ENCODE data around the gene NEDD4L. TPM values are rescaled to one million over a fixed set of nuclear protein-coding genes. Genes with fewer than 3 reads are reported as not detected.

NEDD4L gene
- polyA plus RNA-seq, 6 donors from 2014 or later: 3.2 to 5.8 (median 3.5) TPM

- Mint-ChIP-seq H3K9me3 (no peaks in the 10 kb centered on the region), H3K4me1 (peaks cover 3 to 8% (median 6%) of the 10 kb centered on the region in 3 donors), H3K27ac (no peak overlapping the region), H3K36me3 (no peaks in the 10 kb centered on the region), H3K4me3 (no peak overlapping the region), H3K27me3 (peaks cover 6 to 14% (median 13%) of the 10 kb centered on the region in 3 donors)
- no peak for DNase-seq
- ATAC-seq (ENCODE audit: low read depth in 2 of 2): no peak
Measured at GRCh38 chr18:58033216-58033615, 10.8 kb upstream of the NEDD4L start.

- no peaks in the 10 kb centered on the region for H3K36me3 Mint-ChIP-seq
- H3K9me3 Mint-ChIP-seq: no peaks in the 10 kb centered on the region
- ATAC-seq (ENCODE audit: low read depth in 2 of 2) (no peak), DNase-seq (no peak)
- H3K4me1 Mint-ChIP-seq: peaks cover 14 to 17% (median 16%) of the 10 kb centered on the region in 3 donors
- H3K27me3 Mint-ChIP-seq: peaks cover 6 to 14% (median 13%) of the 10 kb centered on the region in 3 donors
- H3K4me3 Mint-ChIP-seq: no peak overlapping the region
- H3K27ac Mint-ChIP-seq: no peak overlapping the region
Measured at GRCh38 chr18:58034370-58034769, 9.7 kb upstream of the NEDD4L start.

- no peak for DNase-seq
- Mint-ChIP-seq H3K27ac (no peak overlapping the region), H3K36me3 (no peaks in the 10 kb centered on the region), H3K4me3 (no peak overlapping the region), H3K27me3 (peaks cover 6 to 14% (median 13%) of the 10 kb centered on the region in 3 donors), H3K4me1 (peaks cover 24 to 29% (median 25%) of the 10 kb centered on the region in 3 donors), H3K9me3 (no peaks in the 10 kb centered on the region)
- no peak for ATAC-seq (ENCODE audit: low read depth in 2 of 2)
Measured at GRCh38 chr18:58037163-58037562, 6.9 kb upstream of the NEDD4L start.

GRCh38 chr18:58038063-58038462, 6.0 kb upstream of the NEDD4L start:
- Mint-ChIP-seq H3K27ac (peak overlapping the region in 1 of 6 donors; percentile 46), H3K4me1 (peaks cover 33 to 36% (median 34%) of the 10 kb centered on the region in 3 donors), H3K27me3 (peaks cover 6 to 13% (median 10%) of the 10 kb centered on the region in 3 donors), H3K4me3 (peak overlapping the region in 4 of 8 donors; percentile 10 to 69 (median 41)), H3K36me3 (no peaks in the 10 kb centered on the region), H3K9me3 (no peaks in the 10 kb centered on the region)
- DNase-seq: no peak
- ATAC-seq (ENCODE audit: low read depth in 2 of 2): peak; percentile 47 to 48

GRCh38 chr18:58041633-58042032, 2.4 kb upstream of the NEDD4L start:
- peak overlapping the region in 7 of 8 donors; percentile 41 to 76 (median 65) for H3K4me3 Mint-ChIP-seq
- no peaks in the 10 kb centered on the region for H3K36me3 Mint-ChIP-seq
- no peaks in the 10 kb centered on the region for H3K9me3 Mint-ChIP-seq
- DNase-seq (no peak), ATAC-seq (ENCODE audit: low read depth in 2 of 2) (no peak)
- no peaks in the 10 kb centered on the region for H3K27me3 Mint-ChIP-seq
- H3K4me1 Mint-ChIP-seq: peaks cover 52 to 54% (median 53%) of the 10 kb centered on the region in 3 donors
- no peak overlapping the region for H3K27ac Mint-ChIP-seq

GRCh38 chr18:58042826-58043490, 1.1 kb upstream of the NEDD4L start:
- Mint-ChIP-seq H3K4me3 (peak overlapping the region; percentile 84 to 98 (median 94)), H3K36me3 (no peaks in the 10 kb centered on the region), H3K9me3 (no peaks in the 10 kb centered on the region), H3K27me3 (no peaks in the 10 kb centered on the region), H3K27ac (peak overlapping the region in 3 of 6 donors; percentile 30 to 97 (median 77)), H3K4me1 (peaks cover 46 to 53% (median 50%) of the 10 kb centered on the region in 3 donors)
- DNase-seq (no peak), ATAC-seq (ENCODE audit: low read depth in 2 of 2) (no peak)

GRCh38 chr18:58044370-58045241, 580 bp downstream of the NEDD4L start:
- no peaks in the 10 kb centered on the region for H3K27me3 Mint-ChIP-seq
- no peak for DNase-seq
- peaks cover 35 to 39% (median 38%) of the 10 kb centered on the region in 3 donors for H3K4me1 Mint-ChIP-seq
- ATAC-seq (ENCODE audit: low read depth in 2 of 2): peak; percentile 14 to 22
- no peaks in the 10 kb centered on the region for H3K9me3 Mint-ChIP-seq
- H3K36me3 Mint-ChIP-seq: no peaks in the 10 kb centered on the region
- H3K27ac Mint-ChIP-seq: peak overlapping the region in 4 of 6 donors; percentile 17 to 89 (median 65)
- H3K4me3 Mint-ChIP-seq: peak overlapping the region; percentile 84 to 97 (median 95)

GRCh38 chr18:58045242-58046092, 1.4 kb downstream of the NEDD4L start:
- H3K27me3 Mint-ChIP-seq: no peaks in the 10 kb centered on the region
- H3K9me3 Mint-ChIP-seq: no peaks in the 10 kb centered on the region
- no peaks in the 10 kb centered on the region for H3K36me3 Mint-ChIP-seq
- ATAC-seq (ENCODE audit: low read depth in 2 of 2) (peak; percentile 7 to 12), DNase-seq (peak; percentile 44)
- peak overlapping the region; percentile 84 to 97 (median 95) for H3K4me3 Mint-ChIP-seq
- peaks cover 35 to 39% (median 38%) of the 10 kb centered on the region in 3 donors for H3K4me1 Mint-ChIP-seq
- H3K27ac Mint-ChIP-seq: peak overlapping the region in 4 of 6 donors; percentile 24 to 89 (median 70)

- Mint-ChIP-seq H3K4me3 (peak overlapping the region; percentile 84 to 97 (median 95)), H3K9me3 (no peaks in the 10 kb centered on the region), H3K27me3 (no peaks in the 10 kb centered on the region), H3K27ac (peak overlapping the region in 2 of 6 donors; percentile 26 to 62), H3K36me3 (no peaks in the 10 kb centered on the region), H3K4me1 (peaks cover 30 to 39% (median 37%) of the 10 kb centered on the region in 3 donors)
- ATAC-seq (ENCODE audit: low read depth in 2 of 2): no peak
- DNase-seq: no peak
Measured at GRCh38 chr18:58046093-58046793, 2.2 kb downstream of the NEDD4L start.

- H3K4me3 Mint-ChIP-seq: peak overlapping the region in 3 of 8 donors; percentile 94 to 97 (median 96)
- peaks cover 24 to 34% (median 33%) of the 10 kb centered on the region in 3 donors for H3K4me1 Mint-ChIP-seq
- no peaks in the 10 kb centered on the region for H3K36me3 Mint-ChIP-seq
- ATAC-seq (ENCODE audit: low read depth in 2 of 2): no peak
- H3K9me3 Mint-ChIP-seq: no peaks in the 10 kb centered on the region
- no peak for DNase-seq
- no peaks in the 10 kb centered on the region for H3K27me3 Mint-ChIP-seq
- H3K27ac Mint-ChIP-seq: peak overlapping the region in 2 of 6 donors; percentile 1 to 36
Measured at GRCh38 chr18:58046794-58047555, 2.9 kb downstream of the NEDD4L start.

GRCh38 chr18:58047556-58047882, 3.5 kb downstream of the NEDD4L start:
- ATAC-seq (ENCODE audit: low read depth in 2 of 2) (no peak), DNase-seq (no peak)
- H3K27ac Mint-ChIP-seq: peak overlapping the region in 2 of 6 donors; percentile 1 to 36
- H3K4me3 Mint-ChIP-seq: peak overlapping the region in 1 of 8 donors; percentile 94
- no peaks in the 10 kb centered on the region for H3K36me3 Mint-ChIP-seq
- H3K27me3 Mint-ChIP-seq: no peaks in the 10 kb centered on the region
- no peaks in the 10 kb centered on the region for H3K9me3 Mint-ChIP-seq
- peaks cover 20 to 32% (median 30%) of the 10 kb centered on the region in 3 donors for H3K4me1 Mint-ChIP-seq

- no peak overlapping the region for H3K27ac Mint-ChIP-seq
- no peaks in the 10 kb centered on the region for H3K36me3 Mint-ChIP-seq
- no peak for ATAC-seq (ENCODE audit: low read depth in 2 of 2)
Measured at GRCh38 chr18:58048081-58048642, 4.1 kb downstream of the NEDD4L start.

More at GRCh38 chr18:58048081-58048642, 4.1 kb downstream of the NEDD4L start:
- H3K9me3 Mint-ChIP-seq: no peaks in the 10 kb centered on the region
- DNase-seq: no peak
- H3K4me3 Mint-ChIP-seq: no peak overlapping the region
- H3K27me3 Mint-ChIP-seq: no peaks in the 10 kb centered on the region
- H3K4me1 Mint-ChIP-seq: peaks cover 15 to 25% (median 23%) of the 10 kb centered on the region in 3 donors

Measured in naive B cell (primary cell).